Measurements from ENCODE around the gene LYRM1.
"Not testable (repeated sequence)": the region's sequence is repeated elsewhere in the genome, so short reads cannot be mapped to it uniquely, and the experiment has no call there.

- TF ChIP-seq MAZ (IDR thresholded peaks at IDR 0.05; ENCODE audit: borderline replicate concordance, low read depth, low read length); RFX5 (IDR thresholded peaks at IDR 0.05; ENCODE audit: low read depth, low read length); RCOR1 (IDR thresholded peaks at IDR 0.05; ENCODE audit: insufficient replicate concordance, low read length); CEBPB (IDR thresholded peaks at IDR 0.05; ENCODE audit: low read depth, low read length); POLR2A (IDR thresholded peaks at IDR 0.05; ENCODE audit: low read depth, low read length); MXI1 (IDR thresholded peaks at IDR 0.05; ENCODE audit: borderline replicate concordance, low read depth, low read length); SMC3 (IDR thresholded peaks at IDR 0.05; ENCODE audit: low read depth, low read length); BHLHE40 (IDR thresholded peaks at IDR 0.05; ENCODE audit: low read depth, low read length); RAD21 (IDR thresholded peaks at IDR 0.05; ENCODE audit: low read length); FOS (IDR thresholded peaks at IDR 0.05; ENCODE audit: low read depth, low read length); MAFK (IDR thresholded peaks at IDR 0.05; ENCODE audit: low read depth, low read length): not testable (repeated sequence)
- TF ChIP-seq, protein P1, sequence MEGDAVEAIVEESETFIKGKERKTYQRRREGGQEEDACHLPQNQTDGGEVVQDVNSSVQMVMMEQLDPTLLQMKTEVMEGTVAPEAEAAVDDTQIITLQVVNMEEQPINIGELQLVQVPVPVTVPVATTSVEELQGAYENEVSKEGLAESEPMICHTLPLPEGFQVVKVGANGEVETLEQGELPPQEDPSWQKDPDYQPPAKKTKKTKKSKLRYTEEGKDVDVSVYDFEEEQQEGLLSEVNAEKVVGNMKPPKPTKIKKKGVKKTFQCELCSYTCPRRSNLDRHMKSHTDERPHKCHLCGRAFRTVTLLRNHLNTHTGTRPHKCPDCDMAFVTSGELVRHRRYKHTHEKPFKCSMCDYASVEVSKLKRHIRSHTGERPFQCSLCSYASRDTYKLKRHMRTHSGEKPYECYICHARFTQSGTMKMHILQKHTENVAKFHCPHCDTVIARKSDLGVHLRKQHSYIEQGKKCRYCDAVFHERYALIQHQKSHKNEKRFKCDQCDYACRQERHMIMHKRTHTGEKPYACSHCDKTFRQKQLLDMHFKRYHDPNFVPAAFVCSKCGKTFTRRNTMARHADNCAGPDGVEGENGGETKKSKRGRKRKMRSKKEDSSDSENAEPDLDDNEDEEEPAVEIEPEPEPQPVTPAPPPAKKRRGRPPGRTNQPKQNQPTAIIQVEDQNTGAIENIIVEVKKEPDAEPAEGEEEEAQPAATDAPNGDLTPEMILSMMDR (conservative IDR thresholded peaks at IDR 0.05; ENCODE audit: low read depth, low read length): not testable (repeated sequence)
- TF ChIP-seq, protein P2, sequence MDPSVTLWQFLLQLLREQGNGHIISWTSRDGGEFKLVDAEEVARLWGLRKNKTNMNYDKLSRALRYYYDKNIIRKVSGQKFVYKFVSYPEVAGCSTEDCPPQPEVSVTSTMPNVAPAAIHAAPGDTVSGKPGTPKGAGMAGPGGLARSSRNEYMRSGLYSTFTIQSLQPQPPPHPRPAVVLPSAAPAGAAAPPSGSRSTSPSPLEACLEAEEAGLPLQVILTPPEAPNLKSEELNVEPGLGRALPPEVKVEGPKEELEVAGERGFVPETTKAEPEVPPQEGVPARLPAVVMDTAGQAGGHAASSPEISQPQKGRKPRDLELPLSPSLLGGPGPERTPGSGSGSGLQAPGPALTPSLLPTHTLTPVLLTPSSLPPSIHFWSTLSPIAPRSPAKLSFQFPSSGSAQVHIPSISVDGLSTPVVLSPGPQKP (IDR thresholded peaks at IDR 0.05; ENCODE audit: borderline replicate concordance, low read depth, low read length): not testable (repeated sequence)
- TF ChIP-seq, protein P3, sequence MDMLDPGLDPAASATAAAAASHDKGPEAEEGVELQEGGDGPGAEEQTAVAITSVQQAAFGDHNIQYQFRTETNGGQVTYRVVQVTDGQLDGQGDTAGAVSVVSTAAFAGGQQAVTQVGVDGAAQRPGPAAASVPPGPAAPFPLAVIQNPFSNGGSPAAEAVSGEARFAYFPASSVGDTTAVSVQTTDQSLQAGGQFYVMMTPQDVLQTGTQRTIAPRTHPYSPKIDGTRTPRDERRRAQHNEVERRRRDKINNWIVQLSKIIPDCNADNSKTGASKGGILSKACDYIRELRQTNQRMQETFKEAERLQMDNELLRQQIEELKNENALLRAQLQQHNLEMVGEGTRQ (IDR thresholded peaks at IDR 0.05; ENCODE audit: low read depth, low read length): not testable (repeated sequence)
Observed at GRCh38 chr16:20864376-20864775, 36.2 kb upstream of the LYRM1 start.

Measured in IMR-90 (cell line).